ENCODE data around the gene KRTAP29-1. TPM values are rescaled to one million over a fixed set of nuclear protein-coding genes. Genes with fewer than 3 reads are reported as not detected.
"Not testable (repeated sequence)": the region's sequence is repeated elsewhere in the genome, so short reads cannot be mapped to it uniquely, and the experiment has no call there.

Gene KRTAP29-1
- total and polyA plus RNA-seq, 11 donors = not detected

DNA sequence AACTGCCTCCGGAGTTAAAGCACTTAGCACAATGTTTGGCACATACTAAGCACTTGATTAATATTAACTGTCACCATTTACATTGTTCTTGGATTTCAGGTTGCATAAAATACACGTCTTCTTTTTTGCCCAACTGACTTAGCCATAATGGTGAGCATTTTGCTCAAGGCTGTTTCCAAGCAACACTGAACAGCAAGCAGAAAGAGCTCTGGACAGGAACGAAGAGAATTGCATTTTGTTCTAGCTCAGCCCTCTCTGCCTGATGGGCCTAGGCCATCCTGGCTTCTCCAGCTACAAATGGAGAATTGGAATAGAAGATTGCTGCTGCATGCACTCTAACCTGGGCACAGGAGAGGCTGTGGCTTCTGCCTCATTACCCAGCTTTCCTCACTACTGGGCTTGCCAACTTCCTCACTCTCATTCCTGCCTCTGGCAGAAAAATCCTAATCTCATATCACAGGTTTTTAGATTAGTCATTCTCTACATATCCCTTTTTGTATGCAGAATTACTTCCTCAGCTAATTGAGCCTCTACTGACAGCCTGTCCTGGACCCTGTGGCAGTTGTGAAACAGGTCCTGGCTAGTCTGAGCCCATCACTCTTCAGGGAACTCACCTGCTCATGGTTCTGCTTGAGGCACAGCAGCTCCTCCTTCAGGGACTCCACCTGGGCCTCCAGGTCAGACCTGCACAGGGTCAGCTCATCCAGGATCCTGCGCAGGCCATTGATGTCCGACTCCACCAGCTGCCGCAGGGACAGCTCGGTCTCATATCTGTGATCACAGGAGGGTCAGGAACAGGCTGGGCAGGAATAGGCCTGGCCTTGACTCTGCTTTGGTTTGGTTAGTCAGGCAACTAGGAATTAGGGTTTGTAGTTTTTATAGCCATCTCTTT lies 45.5 kb upstream of the KRTAP29-1 start:
- Histone ChIP-seq H3K9me3 (no peaks in the 10 kb centered on the region), H3K4me1 (no peaks in the 10 kb centered on the region), H3K4me3 (no peak overlapping the region), H3K27me3 (peaks cover 0 to 5% (median 0%) of the 10 kb centered on the region in 9 donors), H3K27ac (no peak overlapping the region), H3K36me3 (no peaks in the 10 kb centered on the region)
- ATAC-seq (no peak), DNase-seq (no peak)
- WGBS, 4 donors = 83 to 88% (median 86%) methylated on average over 6 to 7 of the region's 7 CpGs
- intact Hi-C loops (cut with DNase I) = no loop called here
- no peak for TF ChIP-seq POLR2A (IDR thresholded peaks at IDR 0.05)
- TF ChIP-seq, protein P1, sequence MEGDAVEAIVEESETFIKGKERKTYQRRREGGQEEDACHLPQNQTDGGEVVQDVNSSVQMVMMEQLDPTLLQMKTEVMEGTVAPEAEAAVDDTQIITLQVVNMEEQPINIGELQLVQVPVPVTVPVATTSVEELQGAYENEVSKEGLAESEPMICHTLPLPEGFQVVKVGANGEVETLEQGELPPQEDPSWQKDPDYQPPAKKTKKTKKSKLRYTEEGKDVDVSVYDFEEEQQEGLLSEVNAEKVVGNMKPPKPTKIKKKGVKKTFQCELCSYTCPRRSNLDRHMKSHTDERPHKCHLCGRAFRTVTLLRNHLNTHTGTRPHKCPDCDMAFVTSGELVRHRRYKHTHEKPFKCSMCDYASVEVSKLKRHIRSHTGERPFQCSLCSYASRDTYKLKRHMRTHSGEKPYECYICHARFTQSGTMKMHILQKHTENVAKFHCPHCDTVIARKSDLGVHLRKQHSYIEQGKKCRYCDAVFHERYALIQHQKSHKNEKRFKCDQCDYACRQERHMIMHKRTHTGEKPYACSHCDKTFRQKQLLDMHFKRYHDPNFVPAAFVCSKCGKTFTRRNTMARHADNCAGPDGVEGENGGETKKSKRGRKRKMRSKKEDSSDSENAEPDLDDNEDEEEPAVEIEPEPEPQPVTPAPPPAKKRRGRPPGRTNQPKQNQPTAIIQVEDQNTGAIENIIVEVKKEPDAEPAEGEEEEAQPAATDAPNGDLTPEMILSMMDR (IDR thresholded peaks at IDR 0.05) = no peak

DNA sequence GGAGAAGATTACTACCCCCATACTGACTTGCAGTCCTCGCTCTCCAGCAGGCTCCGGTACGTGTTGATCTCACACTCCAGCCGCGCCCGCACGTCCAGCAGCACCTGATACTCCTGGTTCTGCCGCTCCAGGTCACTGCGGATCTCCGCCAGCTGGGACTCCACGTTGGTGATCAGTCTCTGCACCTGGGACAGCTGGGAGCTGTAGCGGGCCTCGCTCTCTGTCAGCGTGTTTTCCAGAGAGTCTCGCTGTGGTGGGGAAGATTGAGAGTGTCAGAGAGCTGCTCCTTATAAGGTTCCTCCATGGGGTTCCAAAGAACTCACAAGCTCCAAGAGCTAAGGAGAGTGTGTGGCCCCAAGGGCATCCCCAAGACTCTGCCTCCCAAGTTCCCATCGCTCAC lies 43.8 kb upstream of the KRTAP29-1 start:
- WGBS, 4 donors = 86 to 90% (median 88%) methylated on average over 15 to 16 of the region's 16 CpGs
- H3K4me3 ChIP-seq; intact Hi-C loops (cut with DNase I); DNase-seq; H3K27me3 ChIP-seq; H3K36me3 ChIP-seq; H3K27ac ChIP-seq; H3K9me3 ChIP-seq; H3K4me1 ChIP-seq; ATAC-seq: not testable (repeated sequence)

DNA sequence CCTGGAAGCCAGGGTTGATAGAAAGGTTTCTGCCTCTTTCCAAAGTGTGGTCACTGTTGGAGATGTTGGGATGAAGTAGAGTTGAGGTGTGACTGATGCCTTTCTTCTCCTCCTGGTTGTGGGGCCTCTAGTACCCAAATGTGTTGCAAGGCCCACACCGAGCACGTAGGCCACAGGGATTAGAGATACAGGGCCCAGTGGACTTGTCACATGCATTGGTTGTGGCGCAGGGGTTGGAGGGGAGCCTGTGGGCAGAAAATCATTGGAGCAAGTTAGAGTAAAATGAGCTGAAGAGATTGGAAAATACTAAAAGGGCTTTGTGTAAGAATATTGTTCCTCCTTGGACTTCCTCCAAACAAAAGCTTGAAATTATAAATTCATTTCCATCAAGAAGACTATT lies 43.3 kb upstream of the KRTAP29-1 start:
- no peaks in the 10 kb centered on the region for H3K36me3 ChIP-seq
- no peak overlapping the region for H3K27ac ChIP-seq
- no peaks in the 10 kb centered on the region for H3K27me3 ChIP-seq
- no peak for TF ChIP-seq POLR2A (IDR thresholded peaks at IDR 0.05)
- TF ChIP-seq, protein P1 (IDR thresholded peaks at IDR 0.05) = no peak
- 81 to 91% (median 90%) methylated on average over 3 of the region's 3 CpGs for WGBS, 4 donors
- peaks cover 0 to 10% (median 0%) of the 10 kb centered on the region in 12 donors for H3K9me3 ChIP-seq
- H3K4me1 ChIP-seq = peaks cover 0 to under 1% (median 0%) of the 10 kb centered on the region in 12 donors
- intact Hi-C loops (cut with DNase I) = no loop called here
- H3K4me3 ChIP-seq = no peak overlapping the region
- DNase-seq = no peak
- ATAC-seq = no peak

DNA sequence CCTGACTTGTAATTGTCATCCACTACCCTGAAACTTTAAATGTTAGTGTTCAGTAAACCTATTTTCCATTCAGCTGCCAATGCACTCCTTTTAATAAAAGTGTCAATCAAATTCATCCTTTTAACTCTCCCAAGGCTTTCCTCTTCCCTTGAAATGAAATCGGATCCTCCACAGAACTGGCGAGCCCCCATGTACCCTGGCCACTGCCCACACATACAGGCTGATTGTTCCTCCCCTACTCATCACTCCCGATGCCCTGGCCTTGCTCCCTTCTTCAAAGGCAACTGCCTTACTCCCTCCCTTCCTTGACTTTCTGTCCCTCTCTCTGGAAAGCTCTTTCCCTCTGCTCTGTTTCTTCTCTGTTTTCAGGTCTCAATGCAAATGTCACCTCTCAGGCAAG lies 40.4 kb upstream of the KRTAP29-1 start:
- H3K27ac ChIP-seq = no peak overlapping the region

More for the DNA sequence above, 40.4 kb upstream of the KRTAP29-1 start:
- H3K4me3 ChIP-seq = no peak overlapping the region
- intact Hi-C loops (cut with DNase I) = no loop called here
- no peaks in the 10 kb centered on the region for H3K36me3 ChIP-seq
- H3K27me3 ChIP-seq = no peaks in the 10 kb centered on the region
- 72 to 79% (median 76%) methylated on average over 3 of the region's 3 CpGs for WGBS, 4 donors
- H3K9me3 ChIP-seq = peaks cover 0 to 10% (median 0%) of the 10 kb centered on the region in 12 donors
- DNase-seq (no peak), ATAC-seq (no peak)
- no peak for TF ChIP-seq POLR2A (IDR thresholded peaks at IDR 0.05)
- TF ChIP-seq, protein P1 (IDR thresholded peaks at IDR 0.05) = no peak
- H3K4me1 ChIP-seq = peaks cover 0 to 25% (median 0%) of the 10 kb centered on the region in 12 donors
